NCI-H524 treated with DMSO at 0.1 percent for 48 hours (cell line): ENCODE results near the gene TRMT11.
"Not testable (repeated sequence)": the region's sequence is repeated elsewhere in the genome, so short reads cannot be mapped to it uniquely, and the experiment has no call there.

ENCODE experiments used
- DNase-seq: peaks from one replicate; lab custom pipeline; 2025; lab: John Stamatoyannopoulos, UW

Gene TRMT11

GRCh38 chr6:125956506-125957390 is 29.6 kb upstream of the TRMT11 start, which contains the start of gene HINT3:
Gene HINT3, plus strand, starts transcription at chr6:125956770. Its CDS starts 208 bp downstream, at chr6:125956978.
- peak; percentile 92 for DNase-seq

- DNase-seq, result no peak
Measured at GRCh38 chr6:125957391-125957693, 29.0 kb upstream of the TRMT11 start.

- no peak for DNase-seq
Measured at GRCh38 chr6:125957845-125958244, 28.5 kb upstream of the TRMT11 start.

- no peak for DNase-seq
Measured at GRCh38 chr6:125959041-125959440, 27.3 kb upstream of the TRMT11 start.

GRCh38 chr6:125961117-125961516 is 25.2 kb upstream of the TRMT11 start:
- no peak for DNase-seq

- DNase-seq, result no peak
Measured at GRCh38 chr6:125962900-125963497, 23.3 kb upstream of the TRMT11 start.

- no peak for DNase-seq
Measured at GRCh38 chr6:125963817-125964216, 22.5 kb upstream of the TRMT11 start.

- DNase-seq, result no peak
Measured at GRCh38 chr6:125966569-125966968, 19.8 kb upstream of the TRMT11 start.

GRCh38 chr6:125968493-125968892 is 17.8 kb upstream of the TRMT11 start:
- no peak for DNase-seq

- DNase-seq, result no peak
Measured at GRCh38 chr6:125970760-125971159, 15.6 kb upstream of the TRMT11 start.

GRCh38 chr6:125972478-125972877 is 13.9 kb upstream of the TRMT11 start:
- DNase-seq, result not testable (repeated sequence)

- DNase-seq, result no peak
Measured at GRCh38 chr6:125974214-125974866, 12.0 kb upstream of the TRMT11 start.

GRCh38 chr6:125979101-125979500 is 7.2 kb upstream of the TRMT11 start:
- DNase-seq, result no peak

GRCh38 chr6:125981571-125982185 is 4.7 kb upstream of the TRMT11 start:
- DNase-seq, result no peak

- no peak for DNase-seq
Measured at GRCh38 chr6:125983246-125983945, 2.9 kb upstream of the TRMT11 start.

GRCh38 chr6:125984311-125984710 is 2.0 kb upstream of the TRMT11 start:
- no peak for DNase-seq

GRCh38 chr6:125985522-125985921 is 818 bp upstream of the TRMT11 start:
- DNase-seq, result no peak

GRCh38 chr6:125985979-125986300 is 400 bp upstream of the TRMT11 start:
- no peak for DNase-seq

GRCh38 chr6:125987026-125987617 is 782 bp downstream of the TRMT11 start:
- peak; percentile 71 for DNase-seq

- no peak for DNase-seq
Measured at GRCh38 chr6:125988280-125988679, 1.9 kb downstream of the TRMT11 start.

GRCh38 chr6:125989631-125990030 is 3.3 kb downstream of the TRMT11 start:
- no peak for DNase-seq

GRCh38 chr6:125991653-125992052 is 5.3 kb downstream of the TRMT11 start:
- no peak for DNase-seq
